ENCODE data around the gene SPC25. TPM values are rescaled to one million over a fixed set of nuclear protein-coding genes. Genes with fewer than 3 reads are reported as not detected.

Gene SPC25
- total RNA-seq, 1 donor from 2014 or later = 7.1 TPM

DNA sequence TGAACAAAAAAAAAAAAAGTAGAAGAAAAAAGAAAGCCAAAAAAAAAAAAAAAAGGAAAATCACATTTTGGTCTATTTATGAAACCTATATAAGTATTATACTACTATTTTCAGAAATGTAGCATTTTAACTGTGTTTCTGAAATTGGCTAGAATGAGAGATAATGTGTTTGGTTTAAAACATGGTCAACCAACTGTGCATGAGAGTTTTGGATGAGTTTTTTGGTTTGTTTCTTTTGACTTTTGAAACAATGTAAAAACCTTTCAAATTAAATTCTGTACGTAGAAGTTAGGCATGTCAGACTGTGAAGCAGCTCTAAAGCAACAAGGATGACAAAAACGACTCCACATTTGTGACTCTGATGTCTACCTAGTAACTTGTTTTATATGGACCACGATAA, 34.6 kb downstream of the SPC25 start:
- Mint-ChIP-seq H3K4me3 (ENCODE audit: unreplicated experiment) (no peak overlapping the region), H3K27me3 (ENCODE audit: unreplicated experiment) (no peaks in the 10 kb centered on the region), H3K4me1 (ENCODE audit: low read depth, unreplicated experiment) (no peaks in the 10 kb centered on the region), H3K27ac (ENCODE audit: unreplicated experiment) (no peak overlapping the region), H3K36me3 (ENCODE audit: unreplicated experiment) (no peaks in the 10 kb centered on the region), H3K9me3 (ENCODE audit: unreplicated experiment) (no peaks in the 10 kb centered on the region)
- no peak for DNase-seq
- TF ChIP-seq, protein P1, sequence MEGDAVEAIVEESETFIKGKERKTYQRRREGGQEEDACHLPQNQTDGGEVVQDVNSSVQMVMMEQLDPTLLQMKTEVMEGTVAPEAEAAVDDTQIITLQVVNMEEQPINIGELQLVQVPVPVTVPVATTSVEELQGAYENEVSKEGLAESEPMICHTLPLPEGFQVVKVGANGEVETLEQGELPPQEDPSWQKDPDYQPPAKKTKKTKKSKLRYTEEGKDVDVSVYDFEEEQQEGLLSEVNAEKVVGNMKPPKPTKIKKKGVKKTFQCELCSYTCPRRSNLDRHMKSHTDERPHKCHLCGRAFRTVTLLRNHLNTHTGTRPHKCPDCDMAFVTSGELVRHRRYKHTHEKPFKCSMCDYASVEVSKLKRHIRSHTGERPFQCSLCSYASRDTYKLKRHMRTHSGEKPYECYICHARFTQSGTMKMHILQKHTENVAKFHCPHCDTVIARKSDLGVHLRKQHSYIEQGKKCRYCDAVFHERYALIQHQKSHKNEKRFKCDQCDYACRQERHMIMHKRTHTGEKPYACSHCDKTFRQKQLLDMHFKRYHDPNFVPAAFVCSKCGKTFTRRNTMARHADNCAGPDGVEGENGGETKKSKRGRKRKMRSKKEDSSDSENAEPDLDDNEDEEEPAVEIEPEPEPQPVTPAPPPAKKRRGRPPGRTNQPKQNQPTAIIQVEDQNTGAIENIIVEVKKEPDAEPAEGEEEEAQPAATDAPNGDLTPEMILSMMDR (IDR thresholded peaks at IDR 0.05; ENCODE audit: partially characterized antibody, unreplicated experiment) = no peak

DNA sequence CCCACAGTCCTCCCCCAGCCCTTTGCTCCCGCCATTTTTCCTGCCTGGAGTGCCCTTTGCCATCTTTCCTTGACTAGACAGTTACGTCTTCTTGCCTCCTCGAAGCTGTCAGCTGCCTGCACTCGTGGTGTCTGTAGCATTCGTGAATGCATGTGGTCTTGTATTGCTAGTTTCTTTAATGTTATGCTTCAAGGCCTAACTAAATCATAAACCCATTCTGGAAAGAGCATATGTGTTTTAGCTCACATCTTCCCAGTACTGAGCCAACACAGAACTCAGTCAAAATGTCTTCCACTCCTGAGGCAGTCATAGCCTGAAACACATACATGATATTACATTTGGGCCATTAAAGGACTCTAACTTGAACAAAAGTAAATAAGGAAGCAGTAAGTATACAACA, 35.6 kb downstream of the SPC25 start:
- TF ChIP-seq, protein P1 (IDR thresholded peaks at IDR 0.05; ENCODE audit: partially characterized antibody, unreplicated experiment) = no peak
- no peaks in the 10 kb centered on the region for H3K27me3 Mint-ChIP-seq (ENCODE audit: unreplicated experiment)
- DNase-seq = no peak
- H3K4me3 Mint-ChIP-seq (ENCODE audit: unreplicated experiment) = no peak overlapping the region
- no peaks in the 10 kb centered on the region for H3K36me3 Mint-ChIP-seq (ENCODE audit: unreplicated experiment)
- H3K27ac Mint-ChIP-seq (ENCODE audit: unreplicated experiment) = no peak overlapping the region
- H3K9me3 Mint-ChIP-seq (ENCODE audit: unreplicated experiment) = no peaks in the 10 kb centered on the region
- no peaks in the 10 kb centered on the region for H3K4me1 Mint-ChIP-seq (ENCODE audit: low read depth, unreplicated experiment)

GRCh38 chr2:168853471-168853870, 36.8 kb downstream of the SPC25 start:
- no peak for DNase-seq
- no peak overlapping the region for H3K4me3 Mint-ChIP-seq (ENCODE audit: unreplicated experiment)
- TF ChIP-seq, protein P1 (IDR thresholded peaks at IDR 0.05; ENCODE audit: partially characterized antibody, unreplicated experiment) = no peak
- peaks cover 1% of the 10 kb centered on the region for H3K4me1 Mint-ChIP-seq (ENCODE audit: low read depth, unreplicated experiment)
- H3K27me3 Mint-ChIP-seq (ENCODE audit: unreplicated experiment) = no peaks in the 10 kb centered on the region
- no peak overlapping the region for H3K27ac Mint-ChIP-seq (ENCODE audit: unreplicated experiment)
- H3K36me3 Mint-ChIP-seq (ENCODE audit: unreplicated experiment) = no peaks in the 10 kb centered on the region
- H3K9me3 Mint-ChIP-seq (ENCODE audit: unreplicated experiment) = no peaks in the 10 kb centered on the region

DNA sequence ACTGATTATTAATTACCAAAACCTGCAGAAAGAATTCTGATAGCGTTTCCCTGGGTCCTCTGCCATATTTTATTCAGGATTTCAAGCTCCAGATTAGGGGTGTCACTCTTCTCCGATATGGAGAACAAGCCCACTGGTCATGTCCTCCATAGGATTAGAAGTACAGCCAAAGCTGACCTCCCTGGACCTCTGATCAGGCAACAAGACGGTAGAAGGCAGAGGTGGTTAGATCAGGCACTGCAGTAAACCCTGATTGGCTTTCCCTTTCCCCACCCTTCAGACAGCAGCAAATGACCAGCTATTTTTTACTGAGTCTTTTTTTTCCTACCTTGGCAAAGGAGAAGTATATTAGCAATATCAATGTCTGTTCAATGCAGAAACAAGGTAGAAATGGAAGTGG, 37.7 kb downstream of the SPC25 start:
- TF ChIP-seq, protein P1 (IDR thresholded peaks at IDR 0.05; ENCODE audit: partially characterized antibody, unreplicated experiment) = no peak
- Mint-ChIP-seq H3K36me3 (ENCODE audit: unreplicated experiment) (no peaks in the 10 kb centered on the region), H3K4me1 (ENCODE audit: low read depth, unreplicated experiment) (peaks cover 10% of the 10 kb centered on the region), H3K9me3 (ENCODE audit: unreplicated experiment) (no peaks in the 10 kb centered on the region), H3K4me3 (ENCODE audit: unreplicated experiment) (no peak overlapping the region), H3K27ac (ENCODE audit: unreplicated experiment) (no peak overlapping the region), H3K27me3 (ENCODE audit: unreplicated experiment) (no peaks in the 10 kb centered on the region)
- DNase-seq = no peak

DNA sequence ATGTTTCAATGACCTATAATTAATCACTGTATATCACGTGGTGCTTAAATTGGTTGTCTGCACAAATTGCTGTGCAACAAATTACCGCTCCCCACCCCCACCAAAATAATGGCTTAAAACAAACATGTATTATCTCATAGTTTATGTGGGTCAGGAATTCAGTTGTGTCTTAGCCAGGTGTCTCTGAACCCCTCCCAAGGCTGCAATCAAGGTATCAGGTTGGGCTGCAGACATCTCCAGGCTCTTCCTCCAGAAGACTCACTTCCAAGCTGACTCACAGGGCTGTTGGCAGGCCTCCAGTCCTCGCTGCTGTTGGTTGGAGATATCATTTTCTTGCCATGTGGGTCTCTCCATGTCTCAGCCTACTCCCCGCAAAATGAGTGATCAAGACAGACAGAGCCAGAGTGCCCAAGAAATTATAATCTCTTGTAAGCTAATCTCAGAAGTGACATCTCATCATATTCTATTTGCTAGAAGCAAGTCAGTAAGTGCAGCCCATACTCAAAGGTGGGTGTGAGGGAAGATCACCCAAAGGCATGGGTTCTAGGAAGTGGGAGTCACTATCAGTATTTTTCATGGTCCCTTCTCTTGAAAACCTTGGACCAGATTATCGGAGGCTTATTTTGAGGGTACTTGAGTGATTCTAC, 38.4 kb downstream of the SPC25 start:
- DNase-seq = no peak
- Mint-ChIP-seq H3K36me3 (ENCODE audit: unreplicated experiment) (no peaks in the 10 kb centered on the region), H3K4me3 (ENCODE audit: unreplicated experiment) (no peak overlapping the region), H3K27me3 (ENCODE audit: unreplicated experiment) (no peaks in the 10 kb centered on the region), H3K4me1 (ENCODE audit: low read depth, unreplicated experiment) (peaks cover 10% of the 10 kb centered on the region), H3K9me3 (ENCODE audit: unreplicated experiment) (no peaks in the 10 kb centered on the region), H3K27ac (ENCODE audit: unreplicated experiment) (no peak overlapping the region)
- TF ChIP-seq, protein P1 (IDR thresholded peaks at IDR 0.05; ENCODE audit: partially characterized antibody, unreplicated experiment) = no peak

Measured in glutamatergic neuron (in vitro differentiated cells).